Lung (tissue), 12 donors: ENCODE measurements around the gene TNFRSF1A. TPM values are rescaled to one million over a fixed set of nuclear protein-coding genes. Genes with fewer than 3 reads are reported as not detected.

ENCODE experiments used
- ATAC-seq: fragments of 200-7000 bp; cut with Tn5 transposase; one replicate; pipeline ENCODE4 v1.9.1; 2020; ENCODE audit warnings: moderate number of reproducible peaks; ENCODE audit not compliant: insufficient read depth, low FRiP score
- DNase-seq, 3 donors: peaks; one replicate each; pipeline ENCODE4 v3.0.0-alpha.2; 2013 to 2017
- H3K27ac ChIP-seq, 2 donors: one replicate each; pipeline ENCODE4 v1.5.1; 2013; ENCODE audit warnings: mild to moderate bottlenecking in 2 of 2, moderate library complexity in 2 of 2, control low read depth in 1 of 2, inconsistent platforms in 1 of 2, low read depth in 1 of 2, low read length in 1 of 2
- H3K27me3 ChIP-seq, 3 donors: one replicate each; pipeline ENCODE4 v1.5.1; 2013; ENCODE audit warnings: low read length in 2 of 3; ENCODE audit not compliant: control insufficient read depth in 3 of 3, insufficient read depth in 3 of 3
- H3K36me3 ChIP-seq, 4 donors: one replicate each; pipeline ENCODE4 v1.5.1; 2013; ENCODE audit warnings: low read length in 4 of 4, mild to moderate bottlenecking in 1 of 4, moderate library complexity in 1 of 4; ENCODE audit not compliant: control insufficient read depth in 4 of 4, insufficient read depth in 4 of 4
- H3K4me1 ChIP-seq, 5 donors: one replicate each; pipeline ENCODE4 v1.5.1; 2013; ENCODE audit warnings: low read length in 5 of 5, mild to moderate bottlenecking in 2 of 5, moderate library complexity in 1 of 5; ENCODE audit not compliant: control insufficient read depth in 5 of 5, insufficient read depth in 5 of 5
- H3K4me3 ChIP-seq: one replicate; pipeline ENCODE4 v1.5.1; 2013; ENCODE audit warnings: mild to moderate bottlenecking, control low read depth, moderate library complexity
- H3K9ac ChIP-seq, 2 donors: one replicate each; pipeline ENCODE4 v1.5.1; 2013; ENCODE audit warnings: low read length in 2 of 2, control low read depth in 1 of 2; ENCODE audit not compliant: insufficient read depth in 1 of 2
- H3K9me3 ChIP-seq, 4 donors: one replicate each; pipeline ENCODE4 v1.5.1; 2013; ENCODE audit warnings: low read length in 3 of 4, mild to moderate bottlenecking in 1 of 4, moderate library complexity in 1 of 4; ENCODE audit not compliant: control insufficient read depth in 4 of 4, insufficient read depth in 3 of 4
- WGBS, 2 donors: extraction: QIAGEN DNeasy Blood & Tissue Kit; methylation state at CpG; one replicate each; pipeline ENCODE4 v1.1.7; 2013; 5-methylcytosine and 5-hydroxymethylcytosine counted together
- polyA plus RNA-seq, 2 donors: library from polyadenylated mRNA; stranded (reverse); fragments of 200-250 nt; gene quantifications; one replicate each; pipeline ENCODE4 v1.2.1, GENCODE V29; 2013
- total RNA-seq, 2 donors: library from RNA; depleted of rRNA in 1 of 2; stranded (reverse); fragments of >200 nt in 1 of 2; gene quantifications; one replicate each; pipeline ENCODE4 v1.2.1, GENCODE V29; 2014 to 2021
- TF ChIP-seq, protein P1 (sequence below): IDR thresholded peaks from 2 replicates; pipeline ENCODE4 v1.5.1; 2012; ENCODE audit warnings: mild to moderate bottlenecking; ENCODE audit errors: control extremely low read depth, extremely low read depth
- donor health status: control.
- donor health status: control.
- donor health status: Bipolar disorder and iron deficiency.
- donor health status: healthy.
- donor health status: DM: yes; HTN: yes; CAD: no.

Gene TNFRSF1A
- total and polyA plus RNA-seq, 4 donors = 81.6 to 184 (median 178) TPM

- no peaks in the 10 kb centered on the region for H3K27me3 ChIP-seq
- H3K9ac ChIP-seq = no peak overlapping the region
- peak overlapping the region in 1 of 2 donors; percentile 35 for H3K27ac ChIP-seq
- peaks cover 0 to 24% (median 11%) of the 10 kb centered on the region in 5 donors for H3K4me1 ChIP-seq
- TF ChIP-seq, protein P1, sequence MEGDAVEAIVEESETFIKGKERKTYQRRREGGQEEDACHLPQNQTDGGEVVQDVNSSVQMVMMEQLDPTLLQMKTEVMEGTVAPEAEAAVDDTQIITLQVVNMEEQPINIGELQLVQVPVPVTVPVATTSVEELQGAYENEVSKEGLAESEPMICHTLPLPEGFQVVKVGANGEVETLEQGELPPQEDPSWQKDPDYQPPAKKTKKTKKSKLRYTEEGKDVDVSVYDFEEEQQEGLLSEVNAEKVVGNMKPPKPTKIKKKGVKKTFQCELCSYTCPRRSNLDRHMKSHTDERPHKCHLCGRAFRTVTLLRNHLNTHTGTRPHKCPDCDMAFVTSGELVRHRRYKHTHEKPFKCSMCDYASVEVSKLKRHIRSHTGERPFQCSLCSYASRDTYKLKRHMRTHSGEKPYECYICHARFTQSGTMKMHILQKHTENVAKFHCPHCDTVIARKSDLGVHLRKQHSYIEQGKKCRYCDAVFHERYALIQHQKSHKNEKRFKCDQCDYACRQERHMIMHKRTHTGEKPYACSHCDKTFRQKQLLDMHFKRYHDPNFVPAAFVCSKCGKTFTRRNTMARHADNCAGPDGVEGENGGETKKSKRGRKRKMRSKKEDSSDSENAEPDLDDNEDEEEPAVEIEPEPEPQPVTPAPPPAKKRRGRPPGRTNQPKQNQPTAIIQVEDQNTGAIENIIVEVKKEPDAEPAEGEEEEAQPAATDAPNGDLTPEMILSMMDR = no peak
- WGBS, 2 donors = 93 to 94% methylated on average over 7 of the region's 7 CpGs
- DNase-seq (no peak), ATAC-seq (no peak)
- no peaks in the 10 kb centered on the region for H3K9me3 ChIP-seq
- H3K4me3 ChIP-seq = no peak overlapping the region
- peaks cover 0 to 39% (median 27%) of the 10 kb centered on the region in 4 donors for H3K36me3 ChIP-seq
These were observed 45.7 kb upstream of the TNFRSF1A start for GRCh38 chr12:6387541-6387940.

- Histone ChIP-seq H3K9ac (no peak overlapping the region), H3K27me3 (no peaks in the 10 kb centered on the region), H3K4me1 (peaks cover 0 to 25% (median 16%) of the 10 kb centered on the region in 5 donors), H3K27ac (no peak overlapping the region), H3K9me3 (no peaks in the 10 kb centered on the region), H3K4me3 (no peak overlapping the region), H3K36me3 (peaks cover 0 to 39% (median 26%) of the 10 kb centered on the region in 4 donors)
- ATAC-seq = no peak
- DNase-seq = no peak
- 44 to 77% methylated on average over 1 of the region's 1 CpG for WGBS, 2 donors
- TF ChIP-seq, protein P1 = no peak
These were observed 44.6 kb upstream of the TNFRSF1A start for GRCh38 chr12:6386491-6386890.

- peaks cover 0 to 25% (median 16%) of the 10 kb centered on the region in 5 donors for H3K4me1 ChIP-seq
- no peaks in the 10 kb centered on the region for H3K9me3 ChIP-seq
- H3K27me3 ChIP-seq = no peaks in the 10 kb centered on the region
- WGBS, 2 donors = 84 to 88% methylated on average over 10 to 11 of the region's 11 CpGs
- DNase-seq (no peak), ATAC-seq (no peak)
- TF ChIP-seq, protein P1 = no peak
- no peak overlapping the region for H3K4me3 ChIP-seq
- H3K27ac ChIP-seq = no peak overlapping the region
- H3K9ac ChIP-seq = no peak overlapping the region
- H3K36me3 ChIP-seq = peaks cover 0 to 37% (median 24%) of the 10 kb centered on the region in 4 donors
These were observed 44.2 kb upstream of the TNFRSF1A start for GRCh38 chr12:6386038-6386437.
